Sigmoid colon (tissue), 7 donors: Measurements from ENCODE around the gene PPP4R4. TPM values are rescaled to one million over a fixed set of nuclear protein-coding genes. Genes with fewer than 3 reads are reported as not detected.

ENCODE experiments used
- DNase-seq: peaks from one replicate; pipeline ENCODE4 v3.0.0-alpha.2; 2019
- H3K27ac ChIP-seq, 4 donors: fragments of 200-600 bp; sonication (generic); one replicate each; pipeline ENCODE4 v1.5.1; 2016 to 2019; ENCODE audit warnings: mild to moderate bottlenecking in 1 of 4
- H3K27me3 ChIP-seq, 3 donors: fragments of 200-600 bp; sonication (generic); one replicate each; pipeline ENCODE4 v1.5.1; 2019; ENCODE audit warnings: mild to moderate bottlenecking in 1 of 3
- H3K36me3 ChIP-seq, 4 donors: fragments of 200-600 bp; sonication (generic); one replicate each; pipeline ENCODE4 v1.5.1; 2016 to 2019
- H3K4me1 ChIP-seq, 4 donors: fragments of 200-600 bp; sonication (generic); one replicate each; pipeline ENCODE4 v1.5.1; 2017 to 2019
- H3K4me3 ChIP-seq, 4 donors: fragments of 200-600 bp; sonication (generic); one replicate each; pipeline ENCODE4 v1.5.1; 2017 to 2019; ENCODE audit warnings: mild to moderate bottlenecking in 2 of 4, moderate library complexity in 1 of 4
- H3K9me3 ChIP-seq, 4 donors: fragments of 200-600 bp in 3 of 4; sonication (generic) in 3 of 4; one replicate each; pipeline versions ENCODE4 v1.5.1 to v1.6.1; 2013 to 2019
- EP300 ChIP-seq, 4 donors: sonication (generic); formaldehyde crosslinking; IDR thresholded peaks; one replicate each; pipeline ENCODE4 v1.6.1; 2017; ENCODE audit warnings: antibody characterized with exemption in 4 of 4
- POLR2A ChIP-seq, 2 donors: fragments of 450-650 bp; IDR thresholded peaks; one replicate each; pipeline ENCODE4 v1.6.1; 2016; ENCODE audit warnings: antibody characterized with exemption in 2 of 2, mild to moderate bottlenecking in 2 of 2, moderate library complexity in 2 of 2
- POLR2AphosphoS5 ChIP-seq, 4 donors: sonication (generic); formaldehyde crosslinking; IDR thresholded peaks; one replicate each; pipeline ENCODE4 v1.6.1; 2017; ENCODE audit warnings: antibody characterized with exemption in 4 of 4
- WGBS, 2 donors: extraction: QIAGEN DNeasy Blood & Tissue Kit; methylation state at CpG; one replicate each; pipeline ENCODE4 v1.1.7; 2013; 5-methylcytosine and 5-hydroxymethylcytosine counted together
- intact Hi-C: fragments of 100-400 bp; cut with DNase I; formaldehyde crosslinking; loops from one replicate; pipeline ENCODE4 v1.15.1; 2023
- polyA plus RNA-seq, 3 donors: library from polyadenylated mRNA; stranded (reverse); fragments of 200-250 nt; gene quantifications; one replicate each; pipeline ENCODE4 v1.2.3, GENCODE V29; 2013
- total RNA-seq, 4 donors: library from RNA; depleted of rRNA; stranded (reverse); fragments of >200 nt; gene quantifications; one replicate each; pipeline ENCODE4 v1.1.0, GENCODE V29; 2016
- TF ChIP-seq, protein P1 (sequence below), 4 experiments: fragments of 450-650 bp in 3 of 4; fragments of 200-600 bp in 1 of 4; IDR thresholded peaks; one replicate each; pipeline ENCODE4 v1.5.1; 2016 to 2019; ENCODE audit warnings: antibody characterized with exemption in 4 of 4, mild to moderate bottlenecking in 3 of 4, moderate library complexity in 2 of 4
- donor health status: healthy with polysubstance abuse.
- donor health status: Bipolar disorder and iron deficiency.
- donor health status: healthy.

Gene PPP4R4
- total and polyA plus RNA-seq, 7 donors = 0.07 to 3.0 (median 0.63) TPM; not detected in 1

DNA sequence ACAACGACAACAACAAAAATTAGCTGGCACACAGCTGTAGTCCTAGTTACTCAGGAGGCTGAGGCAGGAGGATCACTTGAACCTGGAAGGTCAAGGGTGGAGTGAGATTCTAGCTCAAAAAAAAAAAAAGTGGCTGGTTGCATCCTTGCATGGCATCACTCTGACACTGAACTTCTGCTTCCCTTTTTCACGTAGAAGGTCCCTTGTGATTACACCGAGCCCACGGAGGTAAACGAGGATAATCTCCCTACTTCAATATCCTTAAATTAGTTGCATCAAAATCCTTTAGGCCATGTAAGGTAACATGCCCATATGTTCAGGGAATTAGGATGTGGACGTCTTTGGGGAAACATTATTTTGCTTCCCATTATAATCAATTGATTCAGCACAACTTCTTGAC, 4.0 kb upstream of the PPP4R4 start:
- 59 to 79% methylated on average over 6 of the region's 6 CpGs for WGBS, 2 donors

DNA sequence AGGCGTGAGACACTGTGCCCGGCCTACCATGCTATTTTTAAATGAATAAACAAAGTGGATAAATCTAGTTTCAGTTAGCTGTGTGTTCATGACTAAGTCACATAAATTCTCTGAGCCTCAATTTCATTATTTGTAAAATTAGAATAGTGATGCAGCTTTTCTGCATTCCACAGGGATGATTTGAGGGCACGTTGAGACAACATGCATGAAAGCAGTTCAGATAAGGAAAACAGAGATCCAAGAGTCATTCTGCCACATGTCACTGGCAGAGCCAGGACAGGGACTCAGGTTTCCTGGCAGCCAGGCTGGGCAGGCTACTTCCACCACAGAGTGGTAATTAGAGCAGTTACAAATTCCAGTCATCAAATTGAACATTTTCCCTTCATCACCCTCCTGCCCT, 2.9 kb upstream of the PPP4R4 start:
- peaks cover 0 to 22% (median 21%) of the 10 kb centered on the region in 4 donors for H3K4me1 ChIP-seq
- H3K27me3 ChIP-seq = peaks cover 9 to 21% (median 19%) of the 10 kb centered on the region in 3 donors
- no peak for DNase-seq
- WGBS, 2 donors = 31 to 61% methylated on average over 3 of the region's 3 CpGs
- no peaks in the 10 kb centered on the region for H3K9me3 ChIP-seq
- H3K27ac ChIP-seq = no peak overlapping the region
- intact Hi-C loops = loop anchor here (5.0 to 10.0 kb wide), 2 partner anchors 144 to 376 kb away; partner anchors contain the start of gene OTUB2
- TF ChIP-seq POLR2A (IDR thresholded peaks at IDR 0.05) = no peak
- no peak for TF ChIP-seq EP300 (IDR thresholded peaks at IDR 0.05)
- TF ChIP-seq, protein P1, sequence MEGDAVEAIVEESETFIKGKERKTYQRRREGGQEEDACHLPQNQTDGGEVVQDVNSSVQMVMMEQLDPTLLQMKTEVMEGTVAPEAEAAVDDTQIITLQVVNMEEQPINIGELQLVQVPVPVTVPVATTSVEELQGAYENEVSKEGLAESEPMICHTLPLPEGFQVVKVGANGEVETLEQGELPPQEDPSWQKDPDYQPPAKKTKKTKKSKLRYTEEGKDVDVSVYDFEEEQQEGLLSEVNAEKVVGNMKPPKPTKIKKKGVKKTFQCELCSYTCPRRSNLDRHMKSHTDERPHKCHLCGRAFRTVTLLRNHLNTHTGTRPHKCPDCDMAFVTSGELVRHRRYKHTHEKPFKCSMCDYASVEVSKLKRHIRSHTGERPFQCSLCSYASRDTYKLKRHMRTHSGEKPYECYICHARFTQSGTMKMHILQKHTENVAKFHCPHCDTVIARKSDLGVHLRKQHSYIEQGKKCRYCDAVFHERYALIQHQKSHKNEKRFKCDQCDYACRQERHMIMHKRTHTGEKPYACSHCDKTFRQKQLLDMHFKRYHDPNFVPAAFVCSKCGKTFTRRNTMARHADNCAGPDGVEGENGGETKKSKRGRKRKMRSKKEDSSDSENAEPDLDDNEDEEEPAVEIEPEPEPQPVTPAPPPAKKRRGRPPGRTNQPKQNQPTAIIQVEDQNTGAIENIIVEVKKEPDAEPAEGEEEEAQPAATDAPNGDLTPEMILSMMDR (IDR thresholded peaks at IDR 0.05) = no peak
- no peak for TF ChIP-seq POLR2AphosphoS5 (IDR thresholded peaks at IDR 0.05)
- no peaks in the 10 kb centered on the region for H3K36me3 ChIP-seq
- no peak overlapping the region for H3K4me3 ChIP-seq

More for the DNA sequence above, 4.0 kb upstream of the PPP4R4 start:
- TF ChIP-seq POLR2A (IDR thresholded peaks at IDR 0.05) = no peak
- TF ChIP-seq, protein P1 (IDR thresholded peaks at IDR 0.05) = no peak
- no peak for TF ChIP-seq EP300 (IDR thresholded peaks at IDR 0.05)
- TF ChIP-seq POLR2AphosphoS5 (IDR thresholded peaks at IDR 0.05) = no peak
- DNase-seq = no peak
- intact Hi-C loops = loop anchor here (5.0 to 10.0 kb wide), 2 partner anchors 143 to 375 kb away; partner anchors contain the start of gene OTUB2
- no peak overlapping the region for H3K4me3 ChIP-seq
- peaks cover 5 to 21% (median 15%) of the 10 kb centered on the region in 3 donors for H3K27me3 ChIP-seq
- no peaks in the 10 kb centered on the region for H3K9me3 ChIP-seq
- no peaks in the 10 kb centered on the region for H3K36me3 ChIP-seq
- no peak overlapping the region for H3K27ac ChIP-seq
- peaks cover 0 to 16% (median 15%) of the 10 kb centered on the region in 4 donors for H3K4me1 ChIP-seq

DNA sequence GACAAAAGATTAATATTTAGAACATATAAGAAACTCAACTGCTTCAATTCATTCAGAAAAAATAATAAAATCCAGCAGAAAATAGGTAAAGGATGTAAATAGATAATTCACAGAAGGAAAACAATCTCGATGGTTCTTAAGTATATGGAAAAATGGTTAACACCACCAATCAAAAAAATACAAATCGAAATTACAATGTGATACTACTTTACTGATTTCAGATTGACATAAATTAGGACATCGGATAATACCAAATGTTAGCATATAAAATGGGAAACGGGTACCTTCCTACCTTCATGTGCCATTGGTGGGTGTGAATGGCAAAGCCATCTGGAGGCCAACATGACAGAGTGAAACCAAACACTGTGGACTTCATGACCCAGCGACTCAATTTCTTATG, 1.6 kb upstream of the PPP4R4 start:
- no peak overlapping the region for H3K4me3 ChIP-seq
- peaks cover 9 to 34% (median 32%) of the 10 kb centered on the region in 3 donors for H3K27me3 ChIP-seq
- WGBS, 2 donors = 76 to 85% methylated on average over 5 of the region's 5 CpGs
- H3K9me3 ChIP-seq = no peaks in the 10 kb centered on the region
- intact Hi-C loops = loop anchor here (2.0 to 10.0 kb wide), 3 partner anchors 36 to 378 kb away; partner anchors contain the start of gene OTUB2
- peaks cover 0 to 22% (median 21%) of the 10 kb centered on the region in 4 donors for H3K4me1 ChIP-seq
- no peak overlapping the region for H3K27ac ChIP-seq
- no peak for DNase-seq
- H3K36me3 ChIP-seq = no peaks in the 10 kb centered on the region
- TF ChIP-seq POLR2AphosphoS5 (IDR thresholded peaks at IDR 0.05) = no peak
- no peak for TF ChIP-seq POLR2A (IDR thresholded peaks at IDR 0.05)
- TF ChIP-seq EP300 (IDR thresholded peaks at IDR 0.05) = no peak
- TF ChIP-seq, protein P1 (IDR thresholded peaks at IDR 0.05) = no peak

DNA sequence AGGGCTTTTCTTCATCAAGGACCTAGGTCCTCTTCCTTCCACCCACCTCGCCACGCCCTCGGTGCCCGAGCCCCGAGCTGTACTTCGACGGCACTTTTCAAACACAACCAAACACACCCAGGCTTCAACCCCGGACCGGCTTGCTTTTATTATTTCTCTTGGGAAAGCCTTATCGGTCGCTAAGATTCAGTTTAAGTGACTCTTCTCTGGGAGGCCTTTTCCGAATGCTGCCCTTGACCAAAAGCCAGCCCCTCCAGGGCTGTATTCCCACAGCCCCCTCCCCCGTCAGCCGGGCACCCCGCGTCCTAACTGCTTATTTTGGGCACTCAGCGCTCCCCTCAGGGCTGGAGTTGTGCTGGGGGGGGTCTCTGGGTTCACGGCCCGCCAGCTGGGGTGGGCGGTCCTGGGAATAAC, 644 bp upstream of the PPP4R4 start:
- no peaks in the 10 kb centered on the region for H3K36me3 ChIP-seq
- 1% methylated on average over 20 of the region's 20 CpGs for WGBS, 2 donors
- H3K9me3 ChIP-seq = no peaks in the 10 kb centered on the region
- H3K4me1 ChIP-seq = peaks cover 0 to 22% (median 21%) of the 10 kb centered on the region in 4 donors
- peak overlapping the region in 3 of 4 donors; percentile 27 to 51 (median 36) for H3K27ac ChIP-seq
- H3K27me3 ChIP-seq = peaks cover 9 to 43% (median 38%) of the 10 kb centered on the region in 3 donors
- intact Hi-C loops = loop anchor here (2.0 to 10.0 kb wide), 3 partner anchors 37 to 379 kb away; partner anchors contain the start of gene OTUB2
- peak overlapping the region; percentile 48 to 63 (median 61) for H3K4me3 ChIP-seq
- TF ChIP-seq POLR2AphosphoS5 (IDR thresholded peaks at IDR 0.05) = no peak
- TF ChIP-seq EP300 (IDR thresholded peaks at IDR 0.05) = no peak
- no peak for TF ChIP-seq POLR2A (IDR thresholded peaks at IDR 0.05)
- no peak for DNase-seq

DNA sequence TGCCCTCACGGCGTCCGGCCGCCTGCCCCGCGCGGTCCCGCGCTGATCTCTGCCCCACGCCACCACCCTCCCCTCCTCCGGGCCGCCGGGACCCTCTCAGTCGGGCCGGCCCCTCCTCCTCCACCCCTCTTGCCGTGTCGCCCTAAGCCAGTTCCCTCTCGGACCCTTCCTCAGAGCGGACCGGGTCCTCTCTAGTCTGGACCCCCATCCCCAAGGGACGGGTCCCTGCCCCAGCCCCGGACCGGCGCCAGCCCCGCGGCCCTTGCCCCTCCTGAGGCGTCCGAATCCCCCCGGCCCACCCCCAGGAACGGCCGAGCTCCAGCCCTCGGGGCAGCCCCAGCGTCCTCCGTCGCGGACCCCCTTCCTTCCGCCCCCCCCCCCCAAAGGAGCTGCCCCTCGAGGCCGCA, 485 bp downstream of the PPP4R4 start:
- peak; percentile 66 for DNase-seq
- Histone ChIP-seq H3K27ac (peak overlapping the region in 1 of 4 donors; percentile 51), H3K4me1 (peaks cover 0 to 22% (median 21%) of the 10 kb centered on the region in 4 donors), H3K36me3 (no peaks in the 10 kb centered on the region), H3K9me3 (no peaks in the 10 kb centered on the region), H3K4me3 (peak overlapping the region; percentile 19 to 63 (median 61)), H3K27me3 (peaks cover 9 to 53% (median 38%) of the 10 kb centered on the region in 3 donors)
- WGBS, 2 donors = 2% methylated on average over 39 of the region's 39 CpGs
- TF ChIP-seq, protein P1 (IDR thresholded peaks at IDR 0.05) = no peak
- intact Hi-C loops = loop anchor here (2.0 to 10.0 kb wide), 5 partner anchors 94 to 380 kb away; partner anchors contain the start of genes DDX24, IFI27L1 and OTUB2
